ENCODE data around the gene SPOCK1.

DNA sequence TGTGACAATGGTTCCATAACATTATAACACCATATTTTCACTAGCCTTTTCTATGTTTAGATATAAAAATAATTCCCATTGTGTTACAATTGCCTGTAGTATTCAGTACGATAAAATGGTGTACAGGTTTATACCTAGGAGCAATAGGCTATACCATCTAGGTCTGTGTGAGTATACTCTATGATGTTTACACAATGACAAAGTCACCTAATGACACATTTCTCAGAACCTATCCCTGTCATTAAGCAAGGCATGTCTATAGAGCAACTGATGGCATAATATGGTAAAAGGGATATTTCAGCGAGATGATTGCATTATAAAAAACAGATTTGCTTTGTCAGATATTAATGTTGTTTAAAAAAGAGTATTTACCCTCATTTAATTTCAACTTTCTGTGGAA, 517.2 kb downstream of the SPOCK1 start:
- TF ChIP-seq, protein P1, sequence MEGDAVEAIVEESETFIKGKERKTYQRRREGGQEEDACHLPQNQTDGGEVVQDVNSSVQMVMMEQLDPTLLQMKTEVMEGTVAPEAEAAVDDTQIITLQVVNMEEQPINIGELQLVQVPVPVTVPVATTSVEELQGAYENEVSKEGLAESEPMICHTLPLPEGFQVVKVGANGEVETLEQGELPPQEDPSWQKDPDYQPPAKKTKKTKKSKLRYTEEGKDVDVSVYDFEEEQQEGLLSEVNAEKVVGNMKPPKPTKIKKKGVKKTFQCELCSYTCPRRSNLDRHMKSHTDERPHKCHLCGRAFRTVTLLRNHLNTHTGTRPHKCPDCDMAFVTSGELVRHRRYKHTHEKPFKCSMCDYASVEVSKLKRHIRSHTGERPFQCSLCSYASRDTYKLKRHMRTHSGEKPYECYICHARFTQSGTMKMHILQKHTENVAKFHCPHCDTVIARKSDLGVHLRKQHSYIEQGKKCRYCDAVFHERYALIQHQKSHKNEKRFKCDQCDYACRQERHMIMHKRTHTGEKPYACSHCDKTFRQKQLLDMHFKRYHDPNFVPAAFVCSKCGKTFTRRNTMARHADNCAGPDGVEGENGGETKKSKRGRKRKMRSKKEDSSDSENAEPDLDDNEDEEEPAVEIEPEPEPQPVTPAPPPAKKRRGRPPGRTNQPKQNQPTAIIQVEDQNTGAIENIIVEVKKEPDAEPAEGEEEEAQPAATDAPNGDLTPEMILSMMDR (IDR thresholded peaks at IDR 0.05): no peak
- TF ChIP-seq POLR2A (IDR thresholded peaks at IDR 0.05): no peak

Data from stomach (tissue), 4 donors.